SK-N-SH (cell line): ENCODE results near the gene RICTOR. TPM values are rescaled to one million over a fixed set of nuclear protein-coding genes. Genes with fewer than 3 reads are reported as not detected.

Source experiments
- CTCF ChIA-PET: fragments of 300-600, 350-600 bp; formaldehyde crosslinking; extraction: SDS; loops from one replicate; lab custom pipeline; 2021; lab: Yijun Ruan, JAX
- POLR2A ChIA-PET: fragments of 350-600 bp; sonication (Branson Sonifier 250); formaldehyde crosslinking; extraction: SDS; loops from one replicate; lab custom pipeline; 2020; ENCODE audit warnings: antibody characterized with exemption, inconsistent platforms; lab: Yijun Ruan, JAX
- DNase-seq: peaks from one replicate; pipeline ENCODE4 v3.0.0; 2012
- H2AFZ ChIP-seq: fragments of 200-600 bp; sonication (generic); 2 replicates; pipeline ENCODE4 v1.8.1; 2016; ENCODE audit warnings: antibody characterized with exemption, mild to moderate bottlenecking, low read depth
- H3F3A ChIP-seq: fragments of 200-600 bp; sonication (generic); replicated peaks from 2 replicates; pipeline ENCODE3; 2016; ENCODE audit warnings: antibody characterized with exemption, mild to moderate bottlenecking; ENCODE audit not compliant: insufficient read depth
- H3K27ac ChIP-seq, 2 experiments: fragments of 200-500 bp in 1 of 2; fragments of 200-600 bp in 1 of 2; sonication (Bioruptor generic) in 1 of 2; sonication (generic), shearing (Covaris generic) in 1 of 2; 2 replicates each; pipeline versions ENCODE4 v1.5.1 to v1.6.1; 2014 to 2016; ENCODE audit warnings: low read depth in 2 of 2, inconsistent platforms in 1 of 2, low read length in 1 of 2, mild to moderate bottlenecking in 1 of 2, mixed read lengths in 1 of 2
- H3K27me3 ChIP-seq: fragments of 200-600 bp; sonication (generic), shearing (Covaris generic); 2 replicates; pipeline ENCODE4 v1.6.1; 2016; ENCODE audit warnings: mixed run types; ENCODE audit not compliant: insufficient read depth
- H3K36me3 ChIP-seq, 2 experiments: fragments of 200-500 bp in 1 of 2; fragments of 200-600 bp in 1 of 2; sonication (Bioruptor generic) in 1 of 2; sonication (generic) in 1 of 2; replicated peaks in 1 of 2; 2 replicates each; pipeline versions ENCODE3 to v1.5.1; 2014 to 2016; ENCODE audit warnings: low read length in 1 of 2, mild to moderate bottlenecking in 1 of 2; ENCODE audit not compliant: insufficient read depth in 2 of 2, control insufficient read depth in 1 of 2
- H3K4me1 ChIP-seq, 2 experiments: fragments of 200-500 bp in 1 of 2; fragments of 200-600 bp in 1 of 2; sonication (Bioruptor generic) in 1 of 2; sonication (generic), shearing (Covaris generic) in 1 of 2; 2 replicates each; pipeline versions ENCODE4 v1.5.1 to v1.6.1; 2014 to 2016; ENCODE audit warnings: low read depth in 1 of 2, low read length in 1 of 2, mixed run types in 1 of 2; ENCODE audit not compliant: insufficient read depth in 2 of 2, control insufficient read depth in 1 of 2
- H3K4me2 ChIP-seq: fragments of 200-600 bp; sonication (generic), shearing (Covaris generic); 2 replicates; pipeline ENCODE4 v1.6.1; 2017; ENCODE audit warnings: mixed run types
- H3K4me3 ChIP-seq, 2 experiments: fragments of 200-500 bp in 1 of 2; fragments of 200-600 bp in 1 of 2; sonication (Bioruptor generic) in 1 of 2; sonication (generic), shearing (Covaris generic) in 1 of 2; 2 replicates each; pipeline versions ENCODE4 v1.5.1 to v1.8.1; 2014 to 2016; ENCODE audit warnings: low read depth in 2 of 2, inconsistent platforms in 1 of 2, low read length in 1 of 2, mild to moderate bottlenecking in 1 of 2, mixed read lengths in 1 of 2, moderate library complexity in 1 of 2
- H3K79me2 ChIP-seq: fragments of 200-600 bp; sonication (generic); 2 replicates; pipeline ENCODE4 v1.8.1; 2017; ENCODE audit warnings: mild to moderate bottlenecking; ENCODE audit not compliant: insufficient read depth
- H3K9ac ChIP-seq: fragments of 200-600 bp; sonication (generic); 2 replicates; pipeline ENCODE4 v1.6.1; 2017; ENCODE audit warnings: mixed run types
- H3K9me2 ChIP-seq: fragments of 200-600 bp; sonication (generic); 2 replicates; pipeline ENCODE4 v1.6.1; 2017; ENCODE audit warnings: mixed run types
- H3K9me3 ChIP-seq: fragments of 200-600 bp; sonication (generic); 2 replicates; pipeline ENCODE4 v1.6.1; 2017; ENCODE audit warnings: mixed run types, mild to moderate bottlenecking, moderate library complexity
- H4K20me1 ChIP-seq: fragments of 200-600 bp; sonication (generic); 2 replicates; pipeline ENCODE4 v1.6.1; 2017; ENCODE audit warnings: mild to moderate bottlenecking, mixed run types; ENCODE audit not compliant: insufficient read depth
- JUND ChIP-seq: IDR thresholded peaks from 2 replicates; pipeline ENCODE4 v1.4.0; 2012
- MEF2A ChIP-seq: IDR thresholded peaks from 2 replicates; pipeline ENCODE4 v1.4.0; 2012; ENCODE audit warnings: low read depth, borderline replicate concordance
- MXI1 ChIP-seq: IDR thresholded peaks from 2 replicates; pipeline ENCODE4 v1.6.1; 2012; ENCODE audit warnings: mild to moderate bottlenecking, low read depth, low read length, improper control_type of control experiment
- RAD21 ChIP-seq: IDR thresholded peaks from 2 replicates; pipeline ENCODE4 v1.6.1; 2012; ENCODE audit warnings: mild to moderate bottlenecking, low read length
- SIN3A ChIP-seq: IDR thresholded peaks from 2 replicates; pipeline ENCODE4 v1.6.1; 2012; ENCODE audit warnings: low read depth, mild to moderate bottlenecking, low read length, moderate library complexity, borderline replicate concordance
- TCF12 ChIP-seq: IDR thresholded peaks from 2 replicates; pipeline ENCODE4 v1.4.0; 2012
- TEAD4 ChIP-seq: IDR thresholded peaks from 2 replicates; pipeline ENCODE4 v1.4.0; 2012; ENCODE audit warnings: mild to moderate bottlenecking, borderline replicate concordance; ENCODE audit not compliant: insufficient read depth
- ZBTB33 ChIP-seq: IDR thresholded peaks from 2 replicates; pipeline ENCODE4 v1.4.0; 2012; ENCODE audit warnings: low read depth, borderline replicate concordance
- WGBS: methylation state at CpG from one replicate; pipeline ENCODE4 v1.1.6; 2017; ENCODE audit warnings: low lambda C conversion rate; 5-methylcytosine and 5-hydroxymethylcytosine counted together
- polyA plus RNA-seq, 3 experiments: library from polyadenylated mRNA; depleted of rRNA; stranded (reverse); fragments of >200 nt; gene quantifications; 2 replicates each; pipeline ENCODE4 v1.2.3, GENCODE V29; 2012
- TF ChIP-seq, protein P1 (sequence below): IDR thresholded peaks from 2 replicates; pipeline ENCODE4 v1.6.1; 2012; ENCODE audit warnings: mild to moderate bottlenecking, low read depth, low read length, moderate library complexity

Gene RICTOR
- polyA plus RNA-seq, 1 of the 3 experiments (the other 2 are of a cell fraction) = 1.6 TPM

GRCh38 chr5:38925154-38925925 is 148.9 kb downstream of the RICTOR start:
- H3K27ac ChIP-seq = peak overlapping the region in 1 of 2 experiments; percentile 81; a peak in 3 of 4 replicates
- POLR2A ChIA-PET = no interaction called here

More at GRCh38 chr5:38925154-38925925, 148.9 kb downstream of the RICTOR start:
- TF ChIP-seq TEAD4 = no peak
- no peak for TF ChIP-seq SIN3A
- no peak for TF ChIP-seq MXI1
- no peak for TF ChIP-seq ZBTB33
- no peak for TF ChIP-seq RAD21
- peak; percentile 48 for TF ChIP-seq JUND
- TF ChIP-seq, protein P1, sequence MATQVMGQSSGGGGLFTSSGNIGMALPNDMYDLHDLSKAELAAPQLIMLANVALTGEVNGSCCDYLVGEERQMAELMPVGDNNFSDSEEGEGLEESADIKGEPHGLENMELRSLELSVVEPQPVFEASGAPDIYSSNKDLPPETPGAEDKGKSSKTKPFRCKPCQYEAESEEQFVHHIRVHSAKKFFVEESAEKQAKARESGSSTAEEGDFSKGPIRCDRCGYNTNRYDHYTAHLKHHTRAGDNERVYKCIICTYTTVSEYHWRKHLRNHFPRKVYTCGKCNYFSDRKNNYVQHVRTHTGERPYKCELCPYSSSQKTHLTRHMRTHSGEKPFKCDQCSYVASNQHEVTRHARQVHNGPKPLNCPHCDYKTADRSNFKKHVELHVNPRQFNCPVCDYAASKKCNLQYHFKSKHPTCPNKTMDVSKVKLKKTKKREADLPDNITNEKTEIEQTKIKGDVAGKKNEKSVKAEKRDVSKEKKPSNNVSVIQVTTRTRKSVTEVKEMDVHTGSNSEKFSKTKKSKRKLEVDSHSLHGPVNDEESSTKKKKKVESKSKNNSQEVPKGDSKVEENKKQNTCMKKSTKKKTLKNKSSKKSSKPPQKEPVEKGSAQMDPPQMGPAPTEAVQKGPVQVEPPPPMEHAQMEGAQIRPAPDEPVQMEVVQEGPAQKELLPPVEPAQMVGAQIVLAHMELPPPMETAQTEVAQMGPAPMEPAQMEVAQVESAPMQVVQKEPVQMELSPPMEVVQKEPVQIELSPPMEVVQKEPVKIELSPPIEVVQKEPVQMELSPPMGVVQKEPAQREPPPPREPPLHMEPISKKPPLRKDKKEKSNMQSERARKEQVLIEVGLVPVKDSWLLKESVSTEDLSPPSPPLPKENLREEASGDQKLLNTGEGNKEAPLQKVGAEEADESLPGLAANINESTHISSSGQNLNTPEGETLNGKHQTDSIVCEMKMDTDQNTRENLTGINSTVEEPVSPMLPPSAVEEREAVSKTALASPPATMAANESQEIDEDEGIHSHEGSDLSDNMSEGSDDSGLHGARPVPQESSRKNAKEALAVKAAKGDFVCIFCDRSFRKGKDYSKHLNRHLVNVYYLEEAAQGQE = 0 out of 2 replicates have a peak, but pooled peaks have one; percentile 25
- TF ChIP-seq MEF2A = no peak
- 0 out of 2 replicates have a peak, but pooled peaks have one; percentile 21 for TF ChIP-seq TCF12
- Histone ChIP-seq H2AFZ (no peak overlapping the region), H3K4me2 (peak overlapping the region; percentile 6), H3F3A (peaks cover 35% of the 10 kb centered on the region), H3K9me2 (no peaks in the 10 kb centered on the region), H3K27me3 (no peaks in the 10 kb centered on the region), H4K20me1 (no peaks in the 10 kb centered on the region), H3K9me3 (no peaks in the 10 kb centered on the region), H3K79me2 (no peaks in the 10 kb centered on the region), H3K4me1 (peaks cover 0 to 23% of the 10 kb centered on the region in 2 experiments; a peak in 2 of 4 replicates), H3K36me3 (peaks cover 36 to 43% of the 10 kb centered on the region in 2 experiments), H3K4me3 (no peak overlapping the region), H3K9ac (peak overlapping the region; percentile 28; the same call in 1 of the 2 replicates)
- CTCF ChIA-PET = interaction anchor here (1.3 to 3.9 kb wide), 4 partner anchors 9 to 505 kb away, joined by 4 to 34 read pairs (median 6); no protein-coding TSS in a partner anchor
- WGBS = 67% methylated on average over 6 of the region's 6 CpGs
- DNase-seq = no peak
